ENCODE data around the gene FRMD4B. TPM values are rescaled to one million over a fixed set of nuclear protein-coding genes. Genes with fewer than 3 reads are reported as not detected.

FRMD4B gene
- total and polyA plus RNA-seq, 2 experiments from 2014 or later = 6.4 to 12.8 TPM

- no peak for TF ChIP-seq ZNF462 (CRISPR knock-in tag; IDR thresholded peaks at IDR 0.05)
- no peak for TF ChIP-seq EZH2 (IDR thresholded peaks at IDR 0.05; ENCODE audit: low read depth, unreplicated experiment)
- TF ChIP-seq, protein P1, sequence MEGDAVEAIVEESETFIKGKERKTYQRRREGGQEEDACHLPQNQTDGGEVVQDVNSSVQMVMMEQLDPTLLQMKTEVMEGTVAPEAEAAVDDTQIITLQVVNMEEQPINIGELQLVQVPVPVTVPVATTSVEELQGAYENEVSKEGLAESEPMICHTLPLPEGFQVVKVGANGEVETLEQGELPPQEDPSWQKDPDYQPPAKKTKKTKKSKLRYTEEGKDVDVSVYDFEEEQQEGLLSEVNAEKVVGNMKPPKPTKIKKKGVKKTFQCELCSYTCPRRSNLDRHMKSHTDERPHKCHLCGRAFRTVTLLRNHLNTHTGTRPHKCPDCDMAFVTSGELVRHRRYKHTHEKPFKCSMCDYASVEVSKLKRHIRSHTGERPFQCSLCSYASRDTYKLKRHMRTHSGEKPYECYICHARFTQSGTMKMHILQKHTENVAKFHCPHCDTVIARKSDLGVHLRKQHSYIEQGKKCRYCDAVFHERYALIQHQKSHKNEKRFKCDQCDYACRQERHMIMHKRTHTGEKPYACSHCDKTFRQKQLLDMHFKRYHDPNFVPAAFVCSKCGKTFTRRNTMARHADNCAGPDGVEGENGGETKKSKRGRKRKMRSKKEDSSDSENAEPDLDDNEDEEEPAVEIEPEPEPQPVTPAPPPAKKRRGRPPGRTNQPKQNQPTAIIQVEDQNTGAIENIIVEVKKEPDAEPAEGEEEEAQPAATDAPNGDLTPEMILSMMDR (conservative IDR thresholded peaks at IDR 0.05; ENCODE audit: low read depth in 2 of 2) = no peak
Observed at GRCh38 chr3:69196876-69197275, 189.0 kb downstream of the FRMD4B start (continued).

GRCh38 chr3:69194431-69195165 is 191.3 kb downstream of the FRMD4B start:
- H3K36me3 ChIP-seq (ENCODE audit: insufficient read depth) = no peaks in the 10 kb centered on the region
- H3K9me2 ChIP-seq (ENCODE audit: insufficient read depth) = no peaks in the 10 kb centered on the region
- H3F3A ChIP-seq (replicated peaks; ENCODE audit: low read depth) = no peaks in the 10 kb centered on the region
- H3K27ac Mint-ChIP-seq = no peak overlapping the region
- no peak overlapping the region for H2AFZ ChIP-seq
- H3K4me3 ChIP-seq = no peak overlapping the region
- ATAC-seq (no peak), DNase-seq (ENCODE audit: low spot score) (no peak)
- no peak overlapping the region for H3K27ac ChIP-seq (ENCODE audit: low read depth)
- H3K4me3 Mint-ChIP-seq = no peak overlapping the region
- peaks cover 2% of the 10 kb centered on the region; the same call in 1 of the 3 replicates for H3K4me1 Mint-ChIP-seq
- H3K36me3 Mint-ChIP-seq (ENCODE audit: low read depth) = no peaks in the 10 kb centered on the region
- H3K4me1 ChIP-seq (ENCODE audit: insufficient read depth) = peaks cover 15% of the 10 kb centered on the region
- H3K9me3 Mint-ChIP-seq = no peaks in the 10 kb centered on the region
- no peaks in the 10 kb centered on the region for H3K79me2 ChIP-seq (replicated peaks; ENCODE audit: insufficient read depth)
- H3K27me3 Mint-ChIP-seq (ENCODE audit: insufficient read depth, low read depth, poor library complexity) = no peaks in the 10 kb centered on the region
- no peaks in the 10 kb centered on the region for H3K27me3 ChIP-seq (ENCODE audit: insufficient read depth)
- H4K20me1 ChIP-seq (replicated peaks; ENCODE audit: insufficient read depth) = no peaks in the 10 kb centered on the region
- H3K4me2 ChIP-seq = no peak overlapping the region
- TF ChIP-seq CREB1 (CRISPR knock-in tag; IDR thresholded peaks at IDR 0.05; ENCODE audit: low read depth) = no peak
- TF ChIP-seq, protein P2, sequence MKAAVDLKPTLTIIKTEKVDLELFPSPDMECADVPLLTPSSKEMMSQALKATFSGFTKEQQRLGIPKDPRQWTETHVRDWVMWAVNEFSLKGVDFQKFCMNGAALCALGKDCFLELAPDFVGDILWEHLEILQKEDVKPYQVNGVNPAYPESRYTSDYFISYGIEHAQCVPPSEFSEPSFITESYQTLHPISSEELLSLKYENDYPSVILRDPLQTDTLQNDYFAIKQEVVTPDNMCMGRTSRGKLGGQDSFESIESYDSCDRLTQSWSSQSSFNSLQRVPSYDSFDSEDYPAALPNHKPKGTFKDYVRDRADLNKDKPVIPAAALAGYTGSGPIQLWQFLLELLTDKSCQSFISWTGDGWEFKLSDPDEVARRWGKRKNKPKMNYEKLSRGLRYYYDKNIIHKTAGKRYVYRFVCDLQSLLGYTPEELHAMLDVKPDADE (IDR thresholded peaks at IDR 0.05) = no peak
- no peak for TF ChIP-seq STAT1 (IDR thresholded peaks at IDR 0.05; ENCODE audit: unreplicated experiment)
